Mesothelial cell of epicardium (in vitro differentiated cells): Measurements from ENCODE around the gene DEFB123. TPM values are rescaled to one million over a fixed set of nuclear protein-coding genes. Genes with fewer than 3 reads are reported as not detected.

Experiments
- DNase-seq, 2 experiments: peaks; one replicate each; pipeline ENCODE4 v3.0.0; 2021; ENCODE audit warnings: low spot score in 2 of 2; ENCODE audit not compliant: unreplicated experiment in 2 of 2
- H3K27ac Mint-ChIP-seq: 2 replicates; pipeline ENCODE4 v1.8.0; 2021; ENCODE audit warnings: mixed read lengths
- H3K27me3 Mint-ChIP-seq: 2 replicates; pipeline ENCODE4 v1.8.0; 2021; ENCODE audit warnings: low read depth, mixed read lengths
- H3K36me3 Mint-ChIP-seq: 2 replicates; pipeline ENCODE4 v1.8.0; 2021; ENCODE audit warnings: mixed read lengths
- H3K4me1 Mint-ChIP-seq: 2 replicates; pipeline ENCODE4 v1.8.0; 2021; ENCODE audit warnings: mixed read lengths
- H3K4me3 Mint-ChIP-seq: 2 replicates; pipeline ENCODE4 v1.8.0; 2021; ENCODE audit warnings: mild to moderate bottlenecking, moderate library complexity, mixed read lengths
- H3K9me3 Mint-ChIP-seq: 2 replicates; pipeline ENCODE4 v1.8.0; 2021; ENCODE audit warnings: mixed read lengths
- total RNA-seq: library from RNA; stranded (reverse); gene quantifications from 3 replicates; pipeline ENCODE4 v1.2.1, GENCODE V29; 2021
- TF ChIP-seq, protein P1 (sequence below): fragments of 200-600 bp; sonication (generic); IDR thresholded peaks from one replicate; pipeline ENCODE4 v1.5.0; 2021; ENCODE audit warnings: antibody characterized with exemption; ENCODE audit not compliant: unreplicated experiment

The DEFB123 gene
- total RNA-seq, 1 donor from 2014 or later = not detected

DNA sequence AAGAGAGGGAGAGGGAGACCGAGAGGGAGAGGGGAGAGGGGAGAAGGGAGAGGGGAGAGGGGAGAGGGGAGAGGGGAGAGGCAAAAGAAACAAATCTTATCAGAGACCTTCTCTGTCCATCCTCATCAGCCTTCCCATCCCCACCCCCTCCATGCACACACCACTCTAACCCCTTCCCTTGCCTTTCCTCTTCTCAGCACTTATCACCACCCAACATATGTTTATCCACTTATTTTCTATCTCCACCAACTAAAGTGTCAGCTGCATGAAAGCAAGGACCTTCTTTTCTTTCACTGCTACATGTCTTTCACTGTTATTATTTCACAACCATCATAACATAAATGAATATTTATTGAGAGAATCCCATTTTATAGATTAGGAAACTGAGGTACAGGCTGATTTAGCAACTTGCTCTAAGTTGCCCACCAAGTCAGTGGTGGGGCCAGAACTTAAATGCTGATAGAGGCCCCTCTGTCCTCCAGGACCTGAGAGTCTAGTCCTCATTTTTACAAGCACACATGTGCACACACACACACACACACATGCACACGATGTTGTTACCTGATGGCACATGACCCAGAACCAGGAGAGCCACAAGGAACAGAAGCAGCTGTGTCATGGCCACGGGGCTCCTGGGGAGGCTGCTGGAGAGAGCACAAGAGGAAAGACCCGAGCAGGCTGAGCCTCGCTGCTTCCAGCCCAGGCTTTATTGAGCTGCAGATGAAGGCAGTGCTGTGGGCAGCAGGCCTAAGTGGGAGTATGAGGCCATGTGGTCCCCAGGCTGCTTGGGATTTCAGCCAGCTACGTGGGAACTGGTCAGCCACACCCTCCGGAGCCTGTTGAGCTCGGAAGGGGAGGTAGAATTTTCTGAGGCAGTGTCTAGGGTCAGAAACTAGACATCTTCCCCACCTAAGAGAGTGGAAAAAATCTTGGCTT lies 32.2 kb downstream of the DEFB123 start:
- DNase-seq = no peak
- H3K27me3 Mint-ChIP-seq = no peaks in the 10 kb centered on the region
- TF ChIP-seq, protein P1, sequence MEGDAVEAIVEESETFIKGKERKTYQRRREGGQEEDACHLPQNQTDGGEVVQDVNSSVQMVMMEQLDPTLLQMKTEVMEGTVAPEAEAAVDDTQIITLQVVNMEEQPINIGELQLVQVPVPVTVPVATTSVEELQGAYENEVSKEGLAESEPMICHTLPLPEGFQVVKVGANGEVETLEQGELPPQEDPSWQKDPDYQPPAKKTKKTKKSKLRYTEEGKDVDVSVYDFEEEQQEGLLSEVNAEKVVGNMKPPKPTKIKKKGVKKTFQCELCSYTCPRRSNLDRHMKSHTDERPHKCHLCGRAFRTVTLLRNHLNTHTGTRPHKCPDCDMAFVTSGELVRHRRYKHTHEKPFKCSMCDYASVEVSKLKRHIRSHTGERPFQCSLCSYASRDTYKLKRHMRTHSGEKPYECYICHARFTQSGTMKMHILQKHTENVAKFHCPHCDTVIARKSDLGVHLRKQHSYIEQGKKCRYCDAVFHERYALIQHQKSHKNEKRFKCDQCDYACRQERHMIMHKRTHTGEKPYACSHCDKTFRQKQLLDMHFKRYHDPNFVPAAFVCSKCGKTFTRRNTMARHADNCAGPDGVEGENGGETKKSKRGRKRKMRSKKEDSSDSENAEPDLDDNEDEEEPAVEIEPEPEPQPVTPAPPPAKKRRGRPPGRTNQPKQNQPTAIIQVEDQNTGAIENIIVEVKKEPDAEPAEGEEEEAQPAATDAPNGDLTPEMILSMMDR = no peak
- no peaks in the 10 kb centered on the region for H3K4me1 Mint-ChIP-seq
- H3K27ac Mint-ChIP-seq = no peak overlapping the region
- peaks cover 36% of the 10 kb centered on the region for H3K9me3 Mint-ChIP-seq
- no peak overlapping the region for H3K4me3 Mint-ChIP-seq
- peaks cover 3% of the 10 kb centered on the region for H3K36me3 Mint-ChIP-seq

DNA sequence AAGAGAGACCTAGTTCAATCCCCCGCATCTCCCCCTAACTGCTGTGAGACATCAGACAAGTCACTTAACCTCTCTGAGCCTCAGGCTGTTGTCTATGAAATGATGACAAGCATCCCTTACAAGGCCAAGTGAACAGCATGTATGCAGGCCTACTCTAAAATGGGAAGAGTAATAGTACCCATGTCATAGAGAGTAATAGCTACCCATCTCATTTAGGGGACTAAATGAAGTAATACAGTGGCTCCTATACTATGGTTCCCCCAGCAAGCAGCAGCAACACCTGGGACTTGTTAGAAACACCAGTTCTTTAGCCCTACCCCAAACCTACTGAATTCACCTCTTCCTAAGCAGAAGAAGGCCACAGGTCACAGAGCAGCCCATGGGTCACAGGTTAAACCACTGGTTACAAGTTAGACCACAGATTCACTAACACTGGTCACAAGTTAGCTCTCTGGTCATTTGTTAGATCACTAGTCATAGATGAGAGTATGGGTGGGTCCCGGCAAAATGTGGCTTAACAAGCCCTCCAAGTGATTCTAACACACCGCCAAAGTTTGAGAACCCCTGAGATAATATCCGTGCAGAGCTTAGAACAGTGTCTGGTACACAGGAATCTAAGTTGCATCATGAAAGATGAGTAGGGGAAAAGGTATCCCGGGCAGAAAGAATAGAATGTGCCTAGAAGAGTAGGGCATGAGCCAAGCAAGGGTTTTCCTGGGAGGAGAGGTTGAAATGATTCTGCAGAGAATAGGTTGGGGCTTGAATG lies 33.1 kb downstream of the DEFB123 start:
- H3K9me3 Mint-ChIP-seq = peaks cover 39% of the 10 kb centered on the region
- DNase-seq = no peak
- H3K36me3 Mint-ChIP-seq = peaks cover 3% of the 10 kb centered on the region
- H3K4me3 Mint-ChIP-seq = no peak overlapping the region
- TF ChIP-seq, protein P1 = no peak
- no peaks in the 10 kb centered on the region for H3K4me1 Mint-ChIP-seq
- H3K27ac Mint-ChIP-seq = no peak overlapping the region
- no peaks in the 10 kb centered on the region for H3K27me3 Mint-ChIP-seq

GRCh38 chr20:31474097-31474436 lies 33.6 kb downstream of the DEFB123 start:
- Mint-ChIP-seq H3K4me1 (no peaks in the 10 kb centered on the region), H3K4me3 (no peak overlapping the region), H3K27me3 (no peaks in the 10 kb centered on the region), H3K27ac (no peak overlapping the region), H3K9me3 (peaks cover 41% of the 10 kb centered on the region), H3K36me3 (peaks cover 3% of the 10 kb centered on the region)
- TF ChIP-seq, protein P1 = no peak
- no peak for DNase-seq

GRCh38 chr20:31474758-31475427 lies 34.5 kb downstream of the DEFB123 start, which contains the start of the genes DEFB124 and REM1:
Gene DEFB124, minus strand, starts transcription at chr20:31475127. Its CDS starts 2,114 bp downstream, at chr20:31473013.
Gene REM1, plus strand, starts transcription at chr20:31475288. Its CDS starts 1,158 bp downstream, at chr20:31476446.
- no peaks in the 10 kb centered on the region for H3K4me1 Mint-ChIP-seq
- no peak within 1 kb of the TSS for H3K4me3 Mint-ChIP-seq
- H3K27ac Mint-ChIP-seq = no peak within 1 kb of the TSS
- peaks cover 3% of the 10 kb centered on the region for H3K36me3 Mint-ChIP-seq
- no peaks in the 10 kb centered on the region for H3K27me3 Mint-ChIP-seq
- DNase-seq = no peak
- H3K9me3 Mint-ChIP-seq = peaks cover 45% of the 10 kb centered on the region
- TF ChIP-seq, protein P1 = no peak

DNA sequence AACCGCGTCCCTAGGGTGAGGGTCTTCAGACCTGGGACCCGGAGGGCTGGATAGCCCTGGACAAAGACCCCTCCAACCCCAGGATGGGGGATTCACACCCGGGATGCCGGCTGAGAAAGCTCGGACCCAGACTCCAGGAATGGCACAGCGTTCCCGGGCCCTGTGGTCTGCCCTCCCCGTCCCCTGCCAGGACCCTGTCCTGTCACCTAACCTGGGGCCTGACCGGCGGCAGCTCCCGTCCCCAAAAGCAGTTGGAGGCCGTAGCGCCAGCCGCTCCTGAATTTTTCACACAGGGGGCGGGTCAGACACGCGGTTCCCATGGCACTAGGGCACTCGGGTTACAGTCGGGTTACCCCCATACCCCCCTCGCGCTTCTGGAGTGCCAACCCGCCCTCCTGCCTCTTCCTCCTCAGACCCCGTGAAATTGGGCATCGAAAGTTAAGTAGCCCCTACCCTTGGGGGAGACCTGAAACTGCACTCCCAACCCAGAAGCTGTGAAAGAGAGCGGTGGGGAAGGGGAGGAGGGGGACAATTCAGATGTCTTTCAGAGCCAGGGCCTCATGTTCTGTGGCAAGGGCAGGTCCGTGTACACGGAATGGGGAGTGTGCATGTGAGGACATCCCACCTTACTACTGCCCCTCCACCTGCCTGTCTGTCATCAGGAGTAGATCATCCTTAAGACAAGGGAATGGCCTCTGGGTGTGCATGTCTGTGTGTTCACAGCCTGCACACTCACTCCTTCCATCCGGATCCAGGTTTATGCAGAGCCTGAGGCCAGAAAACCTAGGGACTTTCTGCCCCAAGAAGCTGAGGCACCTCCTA lies 35.3 kb downstream of the DEFB123 start:
- H3K4me3 Mint-ChIP-seq = no peak overlapping the region
- no peak overlapping the region for H3K27ac Mint-ChIP-seq
- peaks cover 45% of the 10 kb centered on the region for H3K9me3 Mint-ChIP-seq
- no peaks in the 10 kb centered on the region for H3K27me3 Mint-ChIP-seq
- H3K4me1 Mint-ChIP-seq = no peaks in the 10 kb centered on the region
- TF ChIP-seq, protein P1 = no peak
- peaks cover 3% of the 10 kb centered on the region for H3K36me3 Mint-ChIP-seq
- DNase-seq = no peak
